ENCODE measurements around the gene GUCA2A. TPM values are rescaled to one million over a fixed set of nuclear protein-coding genes. Genes with fewer than 3 reads are reported as not detected.

Gene GUCA2A
- total and polyA plus RNA-seq, 8 donors: 0.30 to 0.87 (median 0.44) TPM; not detected in 2

- Histone ChIP-seq H3K4me3 (no peak overlapping the region), H3K36me3 (no peaks in the 10 kb centered on the region), H3K9me3 (peaks cover 0 to 3% of the 10 kb centered on the region in 2 donors), H3K4me1 (no peaks in the 10 kb centered on the region), H3K27ac (no peak overlapping the region), H3K27me3 (no peaks in the 10 kb centered on the region)
- no peak for TF ChIP-seq CTCF (IDR thresholded peaks at IDR 0.05)
- DNase-seq: no peak
- intact Hi-C loops (cut with DNase I): no loop called here
- no peak for ATAC-seq
Measured at GRCh38 chr1:42155362-42155761, 9.2 kb downstream of the GUCA2A start.

- no peaks in the 10 kb centered on the region for H3K9me3 ChIP-seq
- H3K4me1 ChIP-seq: no peaks in the 10 kb centered on the region
- intact Hi-C loops (cut with DNase I): no loop called here
- H3K4me3 ChIP-seq: no peak overlapping the region
- no peak for TF ChIP-seq CTCF (IDR thresholded peaks at IDR 0.05)
- H3K27ac ChIP-seq: no peak overlapping the region
- DNase-seq (no peak), ATAC-seq (no peak)
- H3K27me3 ChIP-seq: no peaks in the 10 kb centered on the region
- no peaks in the 10 kb centered on the region for H3K36me3 ChIP-seq
Measured at GRCh38 chr1:42154685-42155084, 9.9 kb downstream of the GUCA2A start.

- no peak overlapping the region for H3K4me3 ChIP-seq
- no peak for ATAC-seq
- H3K4me1 ChIP-seq: no peaks in the 10 kb centered on the region
- no peaks in the 10 kb centered on the region for H3K9me3 ChIP-seq
- DNase-seq: no peak
- no peaks in the 10 kb centered on the region for H3K27me3 ChIP-seq
- H3K27ac ChIP-seq: no peak overlapping the region
- no peak for TF ChIP-seq CTCF (IDR thresholded peaks at IDR 0.05)
- no peaks in the 10 kb centered on the region for H3K36me3 ChIP-seq
- intact Hi-C loops (cut with DNase I): no loop called here
Measured at GRCh38 chr1:42153624-42154023, 10.9 kb downstream of the GUCA2A start.

- H3K4me1 ChIP-seq: no peaks in the 10 kb centered on the region
- no peak for ATAC-seq
- DNase-seq: no peak
- H3K27me3 ChIP-seq: no peaks in the 10 kb centered on the region
- no peak within 1 kb of the TSS for H3K27ac ChIP-seq
- no peak for TF ChIP-seq CTCF (IDR thresholded peaks at IDR 0.05)
- no peak within 1 kb of the TSS for H3K4me3 ChIP-seq
- no peaks in the 10 kb centered on the region for H3K9me3 ChIP-seq
- intact Hi-C loops (cut with DNase I): no loop called here
- no peaks in the 10 kb centered on the region for H3K36me3 ChIP-seq
Measured at GRCh38 chr1:42152907-42153600, 11.5 kb downstream of the GUCA2A start, which contains the start of gene GUCA2B. GUCA2B (plus strand) TSS chr1:42153410; CDS start chr1:42153451, 41 bp downstream.

- intact Hi-C loops (cut with DNase I): no loop called here
- Histone ChIP-seq H3K27me3 (no peaks in the 10 kb centered on the region), H3K27ac (no peak overlapping the region), H3K4me3 (no peak overlapping the region), H3K9me3 (no peaks in the 10 kb centered on the region), H3K4me1 (no peaks in the 10 kb centered on the region), H3K36me3 (no peaks in the 10 kb centered on the region)
- no peak for TF ChIP-seq CTCF (IDR thresholded peaks at IDR 0.05)
- DNase-seq (no peak), ATAC-seq (peak; percentile 80)
Measured at GRCh38 chr1:42152119-42152518, 12.4 kb downstream of the GUCA2A start.

All from left lung (tissue), 10 donors.